Activated naive CD4-positive, alpha-beta T cell treated with anti-CD3 and anti-CD28 coated beads, Interleukin-2, amount 10 ng/mL, durations not matched to agents 7 days and 5 days (primary cell): ENCODE measurements around the gene BCL7B.
"Not testable (repeated sequence)": the region's sequence is repeated elsewhere in the genome, so short reads cannot be mapped to it uniquely, and the experiment has no call there.

Experiments used
- CTCF ChIA-PET: fragments of 350-600 bp; sonication (Branson Sonifier 250); formaldehyde crosslinking; loops from one replicate; lab custom pipeline; 2021; ENCODE audit warnings: antibody characterized with exemption; lab: Charles Lee
- DNase-seq: peaks from one replicate; pipeline ENCODE4 v3.0.0-alpha.2; 2020
- H3K27ac Mint-ChIP-seq: one replicate; pipeline ENCODE4 v1.8.0; 2021; ENCODE audit warnings: mild to moderate bottlenecking, moderate library complexity, mixed read lengths
- H3K27me3 Mint-ChIP-seq: one replicate; pipeline ENCODE4 v1.8.0; 2021; ENCODE audit warnings: mild to moderate bottlenecking, mixed read lengths
- H3K36me3 Mint-ChIP-seq: one replicate; pipeline ENCODE4 v1.8.0; 2021; ENCODE audit warnings: mixed read lengths
- H3K4me1 Mint-ChIP-seq: one replicate; pipeline ENCODE4 v1.8.0; 2021; ENCODE audit warnings: mixed read lengths
- H3K4me3 Mint-ChIP-seq: one replicate; pipeline ENCODE4 v1.8.0; 2021; ENCODE audit warnings: mild to moderate bottlenecking, moderate library complexity, mixed read lengths
- H3K9me3 Mint-ChIP-seq: one replicate; pipeline ENCODE4 v1.8.0; 2021; ENCODE audit warnings: mixed read lengths

The BCL7B gene

GRCh38 chr7:73515178-73515577 is 42.3 kb downstream of the BCL7B start:
- Mint-ChIP-seq H3K27ac (no peak overlapping the region), H3K4me3 (no peak overlapping the region), H3K4me1 (peaks cover 42% of the 10 kb centered on the region), H3K27me3 (no peaks in the 10 kb centered on the region), H3K36me3 (peaks cover 48% of the 10 kb centered on the region), H3K9me3 (no peaks in the 10 kb centered on the region)
- DNase-seq: no peak
- CTCF ChIA-PET: no interaction called here

- Mint-ChIP-seq H3K4me1 (peaks cover 18% of the 10 kb centered on the region), H3K27ac (no peak overlapping the region), H3K4me3 (no peak overlapping the region), H3K27me3 (no peaks in the 10 kb centered on the region), H3K36me3 (peaks cover 43% of the 10 kb centered on the region), H3K9me3 (no peaks in the 10 kb centered on the region)
- DNase-seq: no peak
- CTCF ChIA-PET: interaction anchor here (0.6 kb wide), 1 partner anchor 176 kb away, joined by 4 read pairs; no protein-coding TSS in a partner anchor
These were observed 45.3 kb downstream of the BCL7B start for GRCh38 chr7:73512018-73512780.

GRCh38 chr7:73509463-73509862 is 48.0 kb downstream of the BCL7B start:
- no peak for DNase-seq
- no peak overlapping the region for H3K27ac Mint-ChIP-seq
- no peak overlapping the region for H3K4me3 Mint-ChIP-seq
- H3K9me3 Mint-ChIP-seq: no peaks in the 10 kb centered on the region
- peaks cover 10% of the 10 kb centered on the region for H3K4me1 Mint-ChIP-seq
- CTCF ChIA-PET: interaction anchor here (0.7 to 1.2 kb wide), 2 partner anchors 10 to 187 kb away, joined by 3 to 5 read pairs; no protein-coding TSS in a partner anchor
- H3K36me3 Mint-ChIP-seq: peaks cover 52% of the 10 kb centered on the region
- H3K27me3 Mint-ChIP-seq: no peaks in the 10 kb centered on the region

GRCh38 chr7:73507556-73507955 is 49.9 kb downstream of the BCL7B start:
- no peaks in the 10 kb centered on the region for H3K27me3 Mint-ChIP-seq
- no peak overlapping the region for H3K4me3 Mint-ChIP-seq
- DNase-seq: no peak
- H3K36me3 Mint-ChIP-seq: peaks cover 59% of the 10 kb centered on the region
- CTCF ChIA-PET: no interaction called here
- no peak overlapping the region for H3K27ac Mint-ChIP-seq
- H3K9me3 Mint-ChIP-seq: no peaks in the 10 kb centered on the region
- peaks cover 4% of the 10 kb centered on the region for H3K4me1 Mint-ChIP-seq

- H3K4me1 Mint-ChIP-seq: no peaks in the 10 kb centered on the region
These were observed 52.6 kb downstream of the BCL7B start for GRCh38 chr7:73504920-73505319.

GRCh38 chr7:73504017-73504416 is 53.5 kb downstream of the BCL7B start:
- Mint-ChIP-seq H3K4me1 (no peaks in the 10 kb centered on the region), H3K27me3 (no peaks in the 10 kb centered on the region), H3K36me3 (peaks cover 56% of the 10 kb centered on the region), H3K27ac (no peak overlapping the region), H3K4me3 (no peak overlapping the region), H3K9me3 (no peaks in the 10 kb centered on the region)
- no peak for DNase-seq
- CTCF ChIA-PET: no interaction called here

More at GRCh38 chr7:73504920-73505319, 52.6 kb downstream of the BCL7B start:
- Mint-ChIP-seq H3K9me3 (no peaks in the 10 kb centered on the region), H3K36me3 (peaks cover 56% of the 10 kb centered on the region), H3K4me3 (no peak overlapping the region), H3K27me3 (no peaks in the 10 kb centered on the region), H3K27ac (no peak overlapping the region)
- CTCF ChIA-PET: interaction anchor here (0.6 to 0.9 kb wide), 2 partner anchors 113 to 220 kb away, joined by 3 read pairs; no protein-coding TSS in a partner anchor
- no peak for DNase-seq

- no peaks in the 10 kb centered on the region for H3K4me1 Mint-ChIP-seq
- CTCF ChIA-PET: no interaction called here
- H3K9me3 Mint-ChIP-seq: no peaks in the 10 kb centered on the region
- H3K27me3 Mint-ChIP-seq: no peaks in the 10 kb centered on the region
- peaks cover 55% of the 10 kb centered on the region for H3K36me3 Mint-ChIP-seq
- no peak for DNase-seq
- no peak overlapping the region for H3K27ac Mint-ChIP-seq
- no peak overlapping the region for H3K4me3 Mint-ChIP-seq
These were observed 54.3 kb downstream of the BCL7B start for GRCh38 chr7:73503229-73503628.

- H3K36me3 Mint-ChIP-seq: peaks cover 70% of the 10 kb centered on the region
- no peak overlapping the region for H3K4me3 Mint-ChIP-seq
- no peaks in the 10 kb centered on the region for H3K9me3 Mint-ChIP-seq
- DNase-seq: no peak
- CTCF ChIA-PET: no interaction called here
- no peaks in the 10 kb centered on the region for H3K4me1 Mint-ChIP-seq
- no peaks in the 10 kb centered on the region for H3K27me3 Mint-ChIP-seq
- H3K27ac Mint-ChIP-seq: no peak overlapping the region
These were observed 60.9 kb downstream of the BCL7B start for GRCh38 chr7:73496626-73497025.

- peaks cover 69% of the 10 kb centered on the region for H3K36me3 Mint-ChIP-seq
- not testable (repeated sequence) for H3K27ac Mint-ChIP-seq
These were observed 62.0 kb downstream of the BCL7B start for GRCh38 chr7:73495507-73495906.

GRCh38 chr7:73489976-73490375 is 67.5 kb downstream of the BCL7B start:
- H3K36me3 Mint-ChIP-seq: peaks cover 60% of the 10 kb centered on the region

More at GRCh38 chr7:73495507-73495906, 62.0 kb downstream of the BCL7B start:
- CTCF ChIA-PET, H3K4me1 Mint-ChIP-seq, DNase-seq, H3K9me3 Mint-ChIP-seq, H3K4me3 Mint-ChIP-seq, H3K27me3 Mint-ChIP-seq: not testable (repeated sequence)

GRCh38 chr7:73487486-73487885 is 70.0 kb downstream of the BCL7B start:
- Mint-ChIP-seq H3K4me3 (no peak overlapping the region), H3K4me1 (no peaks in the 10 kb centered on the region), H3K27ac (no peak overlapping the region), H3K9me3 (no peaks in the 10 kb centered on the region), H3K36me3 (peaks cover 52% of the 10 kb centered on the region), H3K27me3 (no peaks in the 10 kb centered on the region)
- DNase-seq: no peak
- CTCF ChIA-PET: no interaction called here

More at GRCh38 chr7:73489976-73490375, 67.5 kb downstream of the BCL7B start:
- Mint-ChIP-seq H3K4me3 (no peak overlapping the region), H3K27me3 (no peaks in the 10 kb centered on the region), H3K9me3 (no peaks in the 10 kb centered on the region), H3K27ac (no peak overlapping the region), H3K4me1 (no peaks in the 10 kb centered on the region)
- CTCF ChIA-PET: no interaction called here
- no peak for DNase-seq
